Lower lobe of right lung (tissue), 2 donors: ENCODE measurements around the gene LIMD2. TPM values are rescaled to one million over a fixed set of nuclear protein-coding genes. Genes with fewer than 3 reads are reported as not detected.

Experiments used
- ATAC-seq, 2 donors: fragments of 200-7000 bp; cut with Tn5 transposase; one replicate each; pipeline ENCODE4 v1.9.1; 2020 to 2022; ENCODE audit warnings: mild to moderate bottlenecking in 2 of 2, moderate library complexity in 2 of 2
- DNase-seq: peaks from one replicate; pipeline ENCODE4 v3.0.0-alpha.2; 2020
- H3K27ac ChIP-seq: fragments of 200-600 bp; one replicate; pipeline ENCODE4 v1.8.0; 2022
- H3K27me3 ChIP-seq: fragments of 200-600 bp; one replicate; pipeline ENCODE4 v1.8.0; 2022; ENCODE audit warnings: low read depth
- H3K36me3 ChIP-seq: fragments of 200-600 bp; one replicate; pipeline ENCODE4 v1.8.0; 2022; ENCODE audit warnings: mild to moderate bottlenecking
- H3K4me1 ChIP-seq: fragments of 200-600 bp; one replicate; pipeline ENCODE4 v1.8.0; 2022
- H3K4me3 ChIP-seq: fragments of 200-600 bp; one replicate; pipeline ENCODE4 v1.8.0; 2022; ENCODE audit warnings: mild to moderate bottlenecking
- H3K9me3 ChIP-seq: fragments of 200-600 bp; one replicate; pipeline ENCODE4 v1.8.0; 2022
- CTCF ChIP-seq: fragments of 200-600 bp; IDR thresholded peaks from one replicate; pipeline ENCODE4 v1.8.0; 2022; ENCODE audit warnings: antibody characterized with exemption, mild to moderate bottlenecking
- intact Hi-C: fragments of 100-400 bp; cut with DNase I; formaldehyde crosslinking; loops from one replicate; pipeline ENCODE4 v1.11.0; 2022
- total RNA-seq: library from RNA; stranded (reverse); fragmentation: NEBNext Ultra II Directional; extraction: Animal tissue kit (Norgen Biotek cat#: 25700); gene quantifications from one replicate; pipeline ENCODE4 v1.2.1, GENCODE V29; 2021
- donor health status: DM: no; HTN: yes; CAD: no; lungs with severe emphysema.

The LIMD2 gene
- total RNA-seq, 1 donor from 2014 or later: 25.9 TPM

- DNase-seq (no peak), ATAC-seq (no peak)
- Histone ChIP-seq H3K27me3 (no peaks in the 10 kb centered on the region), H3K36me3 (peaks cover 85% of the 10 kb centered on the region), H3K4me3 (no peak overlapping the region), H3K27ac (no peak overlapping the region), H3K4me1 (peaks cover 5% of the 10 kb centered on the region), H3K9me3 (no peaks in the 10 kb centered on the region)
- TF ChIP-seq CTCF: no peak
- intact Hi-C loops: no loop called here
These were observed 7.2 kb upstream of the LIMD2 start for GRCh38 chr17:63707151-63707550.

- H3K9me3 ChIP-seq: no peaks in the 10 kb centered on the region
- DNase-seq (no peak), ATAC-seq (no peak)
- intact Hi-C loops: no loop called here
- no peak for TF ChIP-seq CTCF
- peaks cover 79% of the 10 kb centered on the region for H3K36me3 ChIP-seq
- no peak overlapping the region for H3K4me3 ChIP-seq
- H3K4me1 ChIP-seq: peaks cover 8% of the 10 kb centered on the region
- H3K27me3 ChIP-seq: no peaks in the 10 kb centered on the region
- H3K27ac ChIP-seq: no peak overlapping the region
These were observed 6.6 kb upstream of the LIMD2 start for GRCh38 chr17:63706336-63707082.

- Histone ChIP-seq H3K4me3 (no peak overlapping the region), H3K36me3 (peaks cover 70% of the 10 kb centered on the region), H3K27ac (no peak overlapping the region), H3K9me3 (no peaks in the 10 kb centered on the region), H3K27me3 (no peaks in the 10 kb centered on the region), H3K4me1 (peaks cover 16% of the 10 kb centered on the region)
- intact Hi-C loops: no loop called here
- no peak for TF ChIP-seq CTCF
- DNase-seq (no peak), ATAC-seq (no peak)
These were observed 5.7 kb upstream of the LIMD2 start for GRCh38 chr17:63705657-63706056.

- no peak for TF ChIP-seq CTCF
- Histone ChIP-seq H3K27me3 (no peaks in the 10 kb centered on the region), H3K36me3 (peaks cover 62% of the 10 kb centered on the region), H3K9me3 (no peaks in the 10 kb centered on the region), H3K4me1 (peaks cover 16% of the 10 kb centered on the region), H3K27ac (no peak overlapping the region), H3K4me3 (no peak overlapping the region)
- ATAC-seq (no peak), DNase-seq (no peak)
- intact Hi-C loops: no loop called here
These were observed 4.9 kb upstream of the LIMD2 start for GRCh38 chr17:63704836-63705235.

GRCh38 chr17:63704259-63704576, 4.3 kb upstream of the LIMD2 start:
- no peak overlapping the region for H3K27ac ChIP-seq
- H3K9me3 ChIP-seq: no peaks in the 10 kb centered on the region
- intact Hi-C loops: no loop called here
- no peak overlapping the region for H3K4me3 ChIP-seq
- DNase-seq: no peak
- H3K27me3 ChIP-seq: no peaks in the 10 kb centered on the region
- H3K36me3 ChIP-seq: peaks cover 56% of the 10 kb centered on the region
- H3K4me1 ChIP-seq: peaks cover 17% of the 10 kb centered on the region
- no peak for TF ChIP-seq CTCF
- ATAC-seq: no peak
